HepG2 (cell line): Measurements from ENCODE around the gene PAM16. TPM values are rescaled to one million over a fixed set of nuclear protein-coding genes. Genes with fewer than 3 reads are reported as not detected.

ENCODE experiments used
- CERS6 ChIP-seq: sonication (generic); formaldehyde crosslinking; IDR thresholded peaks from 2 replicates; pipeline ENCODE4 v1.5.0; 2020; ENCODE audit warnings: missing genetic modification reagents
- GMEB2 ChIP-seq: IDR thresholded peaks from 2 replicates; pipeline ENCODE4 v1.6.1; 2016; ENCODE audit warnings: missing biosample characterization, missing genetic modification reagents, low read depth
- GZF1 ChIP-seq: sonication (generic); formaldehyde crosslinking; IDR thresholded peaks from 2 replicates; pipeline ENCODE4 v1.5.1; 2020; ENCODE audit warnings: mild to moderate bottlenecking, missing genetic modification reagents
- HNRNPH1 ChIP-seq: fragments of 200-400 bp; formaldehyde crosslinking; optimal IDR thresholded peaks from 2 replicates; pipeline ENCODE3; 2017; ENCODE audit warnings: mild to moderate bottlenecking, low read depth, low read length
- LCORL ChIP-seq, 2 experiments: fragments of 450-650 bp in 1 of 2; sonication (generic) in 1 of 2; formaldehyde crosslinking in 1 of 2; IDR thresholded peaks; 2 replicates each; pipeline versions ENCODE4 v1.5.0 to v1.6.1; 2017 to 2020; ENCODE audit warnings: antibody characterized with exemption in 1 of 2, missing genetic modification reagents in 1 of 2
- MYC ChIP-seq: sonication (generic); formaldehyde crosslinking; IDR thresholded peaks from 2 replicates; pipeline ENCODE4 v1.9.0; 2021; ENCODE audit warnings: missing genetic modification reagents, borderline replicate concordance
- PITX1 ChIP-seq: sonication (generic); formaldehyde crosslinking; IDR thresholded peaks from 2 replicates; pipeline ENCODE4 v1.5.1; 2020; ENCODE audit warnings: mild to moderate bottlenecking, missing genetic modification reagents
- RNF219 ChIP-seq: sonication (generic); formaldehyde crosslinking; IDR thresholded peaks from 2 replicates; pipeline ENCODE4 v1.5.0; 2020; ENCODE audit warnings: mild to moderate bottlenecking, missing genetic modification reagents
- SALL1 ChIP-seq: sonication (generic); formaldehyde crosslinking; IDR thresholded peaks from 2 replicates; pipeline ENCODE4 v1.8.0; 2022; ENCODE audit warnings: mild to moderate bottlenecking, missing genetic modification reagents
- ZBTB25 ChIP-seq: IDR thresholded peaks from 2 replicates; pipeline ENCODE4 v1.6.1; 2018; ENCODE audit warnings: missing genetic modification reagents
- ZEB1 ChIP-seq: IDR thresholded peaks from 2 replicates; pipeline ENCODE4 v1.6.1; 2012; ENCODE audit warnings: mild to moderate bottlenecking, low read depth, inconsistent platforms; ENCODE audit not compliant: insufficient replicate concordance
- ZFP82 ChIP-seq: sonication (generic); formaldehyde crosslinking; IDR thresholded peaks from 2 replicates; pipeline ENCODE4 v1.5.1; 2020; ENCODE audit warnings: mild to moderate bottlenecking, missing genetic modification reagents, borderline replicate concordance
- ZNF136 ChIP-seq: sonication (generic); formaldehyde crosslinking; IDR thresholded peaks from 2 replicates; pipeline ENCODE4 v1.8.1; 2022; ENCODE audit warnings: low read depth, mild to moderate bottlenecking, moderate library complexity, missing genetic modification reagents
- ZNF484 ChIP-seq: sonication (generic); formaldehyde crosslinking; IDR thresholded peaks from 2 replicates; pipeline ENCODE4 v1.5.1; 2020; ENCODE audit warnings: mild to moderate bottlenecking, low read depth, missing genetic modification reagents, borderline replicate concordance
- ZNF567 ChIP-seq: sonication (generic); formaldehyde crosslinking; IDR thresholded peaks from 2 replicates; pipeline ENCODE4 v1.8.1; 2023; ENCODE audit warnings: mild to moderate bottlenecking, missing genetic modification reagents, borderline replicate concordance
- ZNF782 ChIP-seq: sonication (generic); formaldehyde crosslinking; IDR thresholded peaks from 2 replicates; pipeline ENCODE4 v1.4.0; 2020; ENCODE audit warnings: missing genetic modification reagents, mild to moderate bottlenecking, borderline replicate concordance
- polyA plus RNA-seq, 8 experiments: library from polyadenylated mRNA; depleted of rRNA in 3 of 8; stranded (reverse) in 7 of 8; unstranded in 1 of 8; fragments of >200 nt; fragmentation: Illumina TruSeq in 4 of 8; extraction: Trizol in 4 of 8; gene quantifications; 2 replicates each; pipeline versions ENCODE4 v1.2.1 to v1.2.3, GENCODE V29; 2011 to 2016; ENCODE audit warnings: low read depth in 4 of 8, missing spikeins in 1 of 8, mixed read lengths in 1 of 8; ENCODE audit not compliant: insufficient read depth in 1 of 8
- total RNA-seq, 5 experiments: library from RNA; depleted of rRNA; stranded (reverse); fragments of >200 nt; fragmentation: Illumina TruSeq; extraction: Trizol; gene quantifications; 2 replicates each; pipeline ENCODE4 v1.2.3, GENCODE V29; 2016; ENCODE audit warnings: low read depth in 1 of 5
- TF ChIP-seq, protein P1 (sequence below): sonication (generic); formaldehyde crosslinking; IDR thresholded peaks from 2 replicates; pipeline ENCODE4 v1.5.0; 2020; ENCODE audit warnings: missing genetic modification reagents
- TF ChIP-seq, protein P2 (sequence below): sonication (generic); formaldehyde crosslinking; IDR thresholded peaks from 2 replicates; pipeline ENCODE4; 2020; ENCODE audit warnings: missing genetic modification reagents, mild to moderate bottlenecking, borderline replicate concordance

PAM16 gene
- total and polyA plus RNA-seq, 2 of the 13 experiments (the other 11 are each of a cell fraction or from before 2014, with no cell fraction given) = 51.5 to 51.8 TPM

DNA sequence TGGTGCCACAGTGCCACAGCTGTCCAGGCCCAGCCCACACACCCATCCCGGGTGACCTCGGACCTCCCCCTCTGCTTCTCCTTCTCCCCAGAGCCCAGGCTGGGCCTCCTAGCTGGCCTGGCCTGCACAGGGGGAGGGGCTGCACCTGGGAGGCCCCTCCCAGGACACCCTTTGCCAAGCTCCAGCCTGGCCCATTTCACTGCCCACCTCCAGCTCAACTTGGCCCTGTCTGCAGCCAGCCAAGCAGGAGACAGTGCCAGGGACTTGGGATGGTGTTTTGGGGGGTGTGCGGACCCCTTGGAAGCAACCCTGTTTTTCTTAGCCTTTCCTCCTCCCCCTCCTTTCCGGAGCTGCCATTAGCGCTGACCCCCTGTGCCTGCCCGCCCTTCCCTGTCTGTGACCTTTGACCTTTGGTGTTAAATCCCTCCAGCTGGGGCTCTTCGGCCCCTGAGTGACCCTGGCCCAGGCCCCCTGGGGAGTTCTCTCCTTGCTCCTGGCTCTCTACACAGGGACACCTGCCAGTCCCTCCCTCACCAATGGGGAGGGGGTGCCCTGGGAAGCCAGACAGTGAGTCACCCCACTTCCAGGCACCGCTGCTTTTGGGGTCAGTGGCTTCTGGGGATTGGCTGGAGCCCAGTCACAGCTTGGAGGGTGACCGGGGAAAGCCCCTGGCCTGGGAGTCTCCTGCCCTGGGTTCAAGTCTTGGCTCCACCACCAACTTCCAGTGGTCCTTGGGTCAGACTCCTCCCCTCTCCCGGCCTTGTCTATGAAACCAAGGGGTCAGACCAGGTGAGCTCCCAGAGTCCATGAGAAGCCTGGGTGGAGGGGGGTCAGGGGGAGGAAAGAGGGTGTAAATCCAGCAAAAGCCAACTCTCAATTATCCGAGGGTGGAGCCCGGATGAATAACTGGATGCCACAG lies 33.3 kb downstream of the PAM16 start (continued):
- TF ChIP-seq MYC (CRISPR knock-in tag) = no peak
- no peak for TF ChIP-seq ZBTB25
- TF ChIP-seq ZNF567 (CRISPR knock-in tag) = no peak
- no peak for TF ChIP-seq RNF219 (CRISPR knock-in tag)
- TF ChIP-seq ZEB1 = no peak
- TF ChIP-seq, protein P1, sequence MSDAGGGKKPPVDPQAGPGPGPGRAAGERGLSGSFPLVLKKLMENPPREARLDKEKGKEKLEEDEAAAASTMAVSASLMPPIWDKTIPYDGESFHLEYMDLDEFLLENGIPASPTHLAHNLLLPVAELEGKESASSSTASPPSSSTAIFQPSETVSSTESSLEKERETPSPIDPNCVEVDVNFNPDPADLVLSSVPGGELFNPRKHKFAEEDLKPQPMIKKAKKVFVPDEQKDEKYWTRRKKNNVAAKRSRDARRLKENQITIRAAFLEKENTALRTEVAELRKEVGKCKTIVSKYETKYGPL (CRISPR knock-in tag) = no peak
- TF ChIP-seq ZNF136 (CRISPR knock-in tag) = no peak
- no peak for TF ChIP-seq ZNF484 (CRISPR knock-in tag)
- no peak for TF ChIP-seq LCORL (IDR thresholded peaks at IDR 0.05)
- 0 out of 2 replicates have a peak, but pooled peaks have one; percentile 19 for TF ChIP-seq LCORL (CRISPR knock-in tag; IDR thresholded peaks at IDR 0.05)
- TF ChIP-seq, protein P2, sequence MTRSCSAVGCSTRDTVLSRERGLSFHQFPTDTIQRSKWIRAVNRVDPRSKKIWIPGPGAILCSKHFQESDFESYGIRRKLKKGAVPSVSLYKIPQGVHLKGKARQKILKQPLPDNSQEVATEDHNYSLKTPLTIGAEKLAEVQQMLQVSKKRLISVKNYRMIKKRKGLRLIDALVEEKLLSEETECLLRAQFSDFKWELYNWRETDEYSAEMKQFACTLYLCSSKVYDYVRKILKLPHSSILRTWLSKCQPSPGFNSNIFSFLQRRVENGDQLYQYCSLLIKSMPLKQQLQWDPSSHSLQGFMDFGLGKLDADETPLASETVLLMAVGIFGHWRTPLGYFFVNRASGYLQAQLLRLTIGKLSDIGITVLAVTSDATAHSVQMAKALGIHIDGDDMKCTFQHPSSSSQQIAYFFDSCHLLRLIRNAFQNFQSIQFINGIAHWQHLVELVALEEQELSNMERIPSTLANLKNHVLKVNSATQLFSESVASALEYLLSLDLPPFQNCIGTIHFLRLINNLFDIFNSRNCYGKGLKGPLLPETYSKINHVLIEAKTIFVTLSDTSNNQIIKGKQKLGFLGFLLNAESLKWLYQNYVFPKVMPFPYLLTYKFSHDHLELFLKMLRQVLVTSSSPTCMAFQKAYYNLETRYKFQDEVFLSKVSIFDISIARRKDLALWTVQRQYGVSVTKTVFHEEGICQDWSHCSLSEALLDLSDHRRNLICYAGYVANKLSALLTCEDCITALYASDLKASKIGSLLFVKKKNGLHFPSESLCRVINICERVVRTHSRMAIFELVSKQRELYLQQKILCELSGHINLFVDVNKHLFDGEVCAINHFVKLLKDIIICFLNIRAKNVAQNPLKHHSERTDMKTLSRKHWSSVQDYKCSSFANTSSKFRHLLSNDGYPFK = no peak
- no peak for TF ChIP-seq ZFP82 (CRISPR knock-in tag)
- TF ChIP-seq SALL1 (CRISPR knock-in tag) = no peak
- no peak for TF ChIP-seq HNRNPH1
- no peak for TF ChIP-seq GMEB2 (CRISPR knock-in tag)
- TF ChIP-seq ZNF782 (CRISPR knock-in tag) = no peak
- no peak for TF ChIP-seq GZF1
- TF ChIP-seq PITX1 = no peak
- TF ChIP-seq CERS6 (CRISPR knock-in tag) = no peak
